HepG2 (cell line): ENCODE measurements around the gene PNKD. TPM values are rescaled to one million over a fixed set of nuclear protein-coding genes. Genes with fewer than 3 reads are reported as not detected.

ENCODE experiments used
- ADNP ChIP-seq: sonication (generic); formaldehyde crosslinking; IDR thresholded peaks from 2 replicates; pipeline ENCODE4 v1.4.0; 2020; ENCODE audit warnings: missing genetic modification reagents
- ATF1 ChIP-seq: IDR thresholded peaks from 2 replicates; pipeline ENCODE4 v1.6.1; 2016; ENCODE audit warnings: mild to moderate bottlenecking, control low read depth
- ATF6 ChIP-seq: sonication (generic); formaldehyde crosslinking; conservative IDR thresholded peaks from 2 replicates; pipeline ENCODE4 v1.4.0; 2020; ENCODE audit warnings: missing genetic modification reagents
- BCL6 ChIP-seq: IDR thresholded peaks from 2 replicates; pipeline ENCODE4 v1.6.1; 2016; ENCODE audit warnings: missing genetic modification reagents, missing compliant biosample characterization
- GABPB1 ChIP-seq: IDR thresholded peaks from 2 replicates; pipeline ENCODE4 v1.6.1; 2016; ENCODE audit warnings: mild to moderate bottlenecking, missing genetic modification reagents, moderate library complexity, missing compliant biosample characterization
- HOMEZ ChIP-seq: IDR thresholded peaks from 2 replicates; pipeline ENCODE4 v1.6.1; 2016; ENCODE audit warnings: low read depth
- MXI1 ChIP-seq: IDR thresholded peaks from 3 replicates; pipeline ENCODE4 v1.6.1; 2012; ENCODE audit warnings: low read depth, low read length, inconsistent platforms, borderline replicate concordance
- NAIF1 ChIP-seq: sonication (generic); formaldehyde crosslinking; IDR thresholded peaks from 2 replicates; pipeline ENCODE4 v1.5.0; 2020; ENCODE audit warnings: mild to moderate bottlenecking, missing genetic modification reagents, borderline replicate concordance
- RCOR2 ChIP-seq: IDR thresholded peaks from 2 replicates; pipeline ENCODE4 v1.6.1; 2016; ENCODE audit warnings: missing biosample characterization, missing genetic modification reagents
- RXRB ChIP-seq: IDR thresholded peaks from 2 replicates; pipeline ENCODE4 v1.6.1; 2016; ENCODE audit warnings: borderline replicate concordance, missing genetic modification reagents, missing compliant biosample characterization
- SNAI1 ChIP-seq: sonication (generic); formaldehyde crosslinking; IDR thresholded peaks from 2 replicates; pipeline ENCODE4 v1.5.0; 2020; ENCODE audit warnings: mild to moderate bottlenecking, missing genetic modification reagents, borderline replicate concordance
- TARDBP ChIP-seq: sonication (generic); formaldehyde crosslinking; IDR thresholded peaks from 2 replicates; pipeline ENCODE4 v1.8.0; 2022; ENCODE audit warnings: mild to moderate bottlenecking, missing genetic modification reagents
- TEAD3 ChIP-seq: optimal IDR thresholded peaks from 2 replicates; pipeline ENCODE3; 2016; ENCODE audit warnings: borderline replicate concordance
- THAP11 ChIP-seq: IDR thresholded peaks from 2 replicates; pipeline ENCODE4 v1.6.1; 2016; ENCODE audit warnings: missing biosample characterization, missing genetic modification reagents
- TP53 ChIP-seq: sonication (generic); formaldehyde crosslinking; conservative IDR thresholded peaks from 2 replicates; pipeline ENCODE4 v1.4.0; 2020; ENCODE audit warnings: missing genetic modification reagents
- ZBTB4 ChIP-seq: sonication (generic); formaldehyde crosslinking; IDR thresholded peaks from 2 replicates; pipeline ENCODE4 v1.4.0; 2020; ENCODE audit warnings: missing genetic modification reagents, mild to moderate bottlenecking, borderline replicate concordance
- ZBTB44 ChIP-seq: sonication (generic); formaldehyde crosslinking; IDR thresholded peaks from 2 replicates; pipeline ENCODE4 v1.4.0; 2020; ENCODE audit warnings: missing genetic modification reagents
- ZNF232 ChIP-seq: sonication (generic); formaldehyde crosslinking; IDR thresholded peaks from 2 replicates; pipeline ENCODE4 v1.4.0; 2020; ENCODE audit warnings: missing genetic modification reagents, borderline replicate concordance
- ZNF333 ChIP-seq: sonication (generic); formaldehyde crosslinking; IDR thresholded peaks from 2 replicates; pipeline ENCODE4 v1.4.0; 2020; ENCODE audit warnings: mild to moderate bottlenecking, missing genetic modification reagents, borderline replicate concordance
- ZNF44 ChIP-seq: sonication (generic); formaldehyde crosslinking; IDR thresholded peaks from 2 replicates; pipeline ENCODE4 v1.5.1; 2020; ENCODE audit warnings: mild to moderate bottlenecking, missing genetic modification reagents
- ZSCAN31 ChIP-seq: sonication (generic); formaldehyde crosslinking; IDR thresholded peaks from 2 replicates; pipeline ENCODE4 v1.5.0; 2020; ENCODE audit warnings: low read depth, mild to moderate bottlenecking, missing genetic modification reagents
- polyA plus RNA-seq, 8 experiments: library from polyadenylated mRNA; depleted of rRNA in 3 of 8; stranded (reverse) in 7 of 8; unstranded in 1 of 8; fragments of >200 nt; fragmentation: Illumina TruSeq in 4 of 8; extraction: Trizol in 4 of 8; gene quantifications; 2 replicates each; pipeline versions ENCODE4 v1.2.1 to v1.2.3, GENCODE V29; 2011 to 2016; ENCODE audit warnings: low read depth in 4 of 8, missing spikeins in 1 of 8, mixed read lengths in 1 of 8; ENCODE audit not compliant: insufficient read depth in 1 of 8
- total RNA-seq, 5 experiments: library from RNA; depleted of rRNA; stranded (reverse); fragments of >200 nt; fragmentation: Illumina TruSeq; extraction: Trizol; gene quantifications; 2 replicates each; pipeline ENCODE4 v1.2.3, GENCODE V29; 2016; ENCODE audit warnings: low read depth in 1 of 5

PNKD gene
- total and polyA plus RNA-seq, 2 of the 13 experiments (the other 11 are each of a cell fraction or from before 2014, with no cell fraction given): 55.9 to 80.4 TPM

GRCh38 chr2:218301176-218301819 lies 31.0 kb downstream of the PNKD start (continued):
- TF ChIP-seq ZBTB44 (CRISPR knock-in tag) (0 out of 2 replicates have a peak, but pooled peaks have one; percentile 52), NAIF1 (CRISPR knock-in tag) (0 out of 2 replicates have a peak, but pooled peaks have one; percentile 24), TP53 (CRISPR knock-in tag) (0 out of 2 replicates have a peak, but pooled peaks have one; percentile 57), ADNP (CRISPR knock-in tag) (peak; percentile 95), ATF6 (CRISPR knock-in tag) (peak; percentile 93; the same call in 1 of the 2 replicates), ZBTB4 (CRISPR knock-in tag) (0 out of 2 replicates have a peak, but pooled peaks have one; percentile 45), ZNF333 (CRISPR knock-in tag) (no peak), ZNF44 (0 out of 2 replicates have a peak, but pooled peaks have one; percentile 31), RXRB (CRISPR knock-in tag) (peak; percentile 76; the same call in 1 of the 2 replicates), RCOR2 (peak; percentile 96), ZNF232 (CRISPR knock-in tag) (peak; percentile 99), TARDBP (CRISPR knock-in tag) (peak; percentile 43; the same call in 1 of the 2 replicates), GABPB1 (CRISPR knock-in tag) (peak; percentile 22; the same call in 1 of the 2 replicates), SNAI1 (no peak), ZSCAN31 (0 out of 2 replicates have a peak, but pooled peaks have one; percentile 59), THAP11 (peak; percentile 73), MXI1 (peak; percentile 33; the same call in 1 of the 3 replicates), BCL6 (CRISPR knock-in tag) (peak; percentile 74), HOMEZ (CRISPR knock-in tag) (peak; percentile 71; the same call in 1 of the 2 replicates), TEAD3 (CRISPR knock-in tag) (peak; percentile 76), ATF1 (CRISPR knock-in tag) (0 out of 2 replicates have a peak, but pooled peaks have one; percentile 49)
